ENCODE measurements around the gene ACSS2. TPM values are rescaled to one million over a fixed set of nuclear protein-coding genes. Genes with fewer than 3 reads are reported as not detected.
A peak's percentile ranks its signal among the peaks of the same experiment; 100 is the strongest.
"Not testable (repeated sequence)": the region's sequence is repeated elsewhere in the genome, so short reads cannot be mapped to it uniquely, and the experiment has no call there.

ACSS2 gene
- total RNA-seq, 1 donor from 2014 or later = 83.1 TPM

DNA sequence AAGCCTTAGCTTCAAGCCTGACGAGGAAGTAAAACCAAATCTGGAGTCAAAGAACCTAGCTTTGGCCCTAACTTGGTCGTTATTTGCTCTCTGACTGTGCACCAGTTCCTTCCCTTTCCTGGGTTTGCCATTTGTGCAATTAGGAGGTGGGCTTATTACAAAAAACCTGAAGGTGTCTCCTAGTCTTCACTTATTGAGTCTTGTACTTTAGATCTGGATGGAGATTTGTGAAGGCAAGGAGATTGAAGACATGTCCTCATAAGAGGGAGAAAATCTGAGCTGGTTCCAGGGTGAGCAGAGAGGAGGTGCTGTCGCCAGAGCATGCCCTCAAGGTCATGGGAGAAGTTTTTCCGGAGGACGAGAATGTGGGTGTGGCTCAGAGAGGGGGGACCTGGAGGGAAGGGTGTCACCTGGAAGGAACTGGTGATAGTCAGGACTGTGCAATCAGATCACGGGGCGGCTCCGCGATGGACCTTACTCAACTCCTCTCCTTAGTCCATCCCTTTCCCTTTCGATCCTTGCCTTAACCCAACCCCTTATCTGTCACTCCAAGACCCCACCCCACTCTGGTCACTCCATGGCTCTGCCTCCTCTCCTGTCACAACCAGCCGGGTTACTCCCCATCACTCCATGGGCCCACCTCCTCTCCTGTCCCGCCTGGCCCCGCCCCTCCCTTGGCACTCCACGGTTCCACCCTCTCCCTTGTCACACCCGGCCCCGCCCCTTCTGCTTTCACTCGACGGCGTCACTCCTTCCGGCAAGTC is 588 bp upstream of the ACSS2 start:
- peak; percentile 93 for ATAC-seq

DNA sequence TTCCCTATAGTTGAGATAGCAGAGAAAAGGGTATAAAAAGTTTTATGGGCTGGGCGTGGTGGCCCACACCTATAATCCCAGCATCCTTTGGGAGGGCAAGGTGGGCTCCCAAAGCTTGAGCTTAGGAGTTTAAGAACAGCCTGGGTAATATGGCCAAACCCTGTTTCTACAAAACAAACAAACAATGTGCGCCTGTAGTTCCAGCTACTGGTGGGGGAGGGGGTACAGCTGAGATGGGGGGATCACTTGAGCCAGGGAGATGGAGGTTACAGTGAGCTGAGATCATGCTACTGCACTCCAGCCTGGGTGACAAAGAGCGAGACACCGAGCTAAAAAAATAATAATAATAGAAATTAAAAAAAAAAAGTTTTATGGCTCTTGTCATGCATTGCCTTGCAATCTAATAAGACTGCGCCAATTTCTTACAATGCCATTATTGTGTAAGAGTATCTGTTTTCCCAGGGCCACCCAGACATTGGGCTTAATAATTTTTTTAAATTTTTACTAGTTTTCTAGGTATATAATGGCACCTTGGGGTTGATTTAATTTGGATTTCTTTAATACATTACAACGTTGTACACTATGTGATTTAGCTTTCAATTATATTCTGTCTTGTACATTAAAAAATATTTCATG is 3.9 kb downstream of the ACSS2 start:
- ATAC-seq = no peak

DNA sequence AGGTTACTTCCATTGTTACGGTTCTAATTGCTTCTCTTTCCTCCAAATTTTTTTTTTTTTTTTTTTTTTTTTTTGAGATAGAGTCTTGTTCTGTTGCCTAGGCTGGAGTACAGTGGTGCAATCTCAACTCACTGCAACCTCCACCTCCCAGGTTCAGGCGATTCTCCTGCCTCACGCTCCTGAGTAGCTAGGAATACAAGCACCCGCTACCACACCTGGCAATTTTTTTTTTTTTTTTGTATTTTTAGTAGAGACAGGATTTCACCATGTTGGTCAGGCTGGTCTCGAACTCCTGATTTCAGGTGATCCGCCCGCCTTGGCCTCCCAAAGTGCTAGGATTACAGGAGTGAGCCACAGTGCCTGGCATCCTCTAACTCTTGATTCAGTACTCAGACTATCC is 4.6 kb downstream of the ACSS2 start:
- not testable (repeated sequence) for ATAC-seq

DNA sequence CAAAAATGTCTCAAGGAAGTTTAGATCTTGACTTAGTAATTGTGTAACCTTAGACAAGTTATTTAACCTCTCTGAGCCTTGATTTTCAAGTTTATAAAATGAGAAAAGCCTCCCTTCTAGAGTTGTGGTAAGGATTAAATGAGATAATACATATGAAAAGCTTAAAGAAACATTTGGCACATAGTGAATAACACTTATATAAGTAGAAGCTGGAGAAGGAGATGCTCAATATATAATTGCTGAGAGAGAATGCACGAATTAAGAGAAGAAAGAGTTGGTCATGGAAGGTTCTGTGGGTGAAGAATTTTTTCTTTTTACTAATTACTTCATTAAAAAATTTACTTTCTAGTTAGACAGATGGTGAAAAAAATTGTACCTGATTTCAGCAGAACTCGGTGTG is 5.3 kb downstream of the ACSS2 start:
- no peak for ATAC-seq

DNA sequence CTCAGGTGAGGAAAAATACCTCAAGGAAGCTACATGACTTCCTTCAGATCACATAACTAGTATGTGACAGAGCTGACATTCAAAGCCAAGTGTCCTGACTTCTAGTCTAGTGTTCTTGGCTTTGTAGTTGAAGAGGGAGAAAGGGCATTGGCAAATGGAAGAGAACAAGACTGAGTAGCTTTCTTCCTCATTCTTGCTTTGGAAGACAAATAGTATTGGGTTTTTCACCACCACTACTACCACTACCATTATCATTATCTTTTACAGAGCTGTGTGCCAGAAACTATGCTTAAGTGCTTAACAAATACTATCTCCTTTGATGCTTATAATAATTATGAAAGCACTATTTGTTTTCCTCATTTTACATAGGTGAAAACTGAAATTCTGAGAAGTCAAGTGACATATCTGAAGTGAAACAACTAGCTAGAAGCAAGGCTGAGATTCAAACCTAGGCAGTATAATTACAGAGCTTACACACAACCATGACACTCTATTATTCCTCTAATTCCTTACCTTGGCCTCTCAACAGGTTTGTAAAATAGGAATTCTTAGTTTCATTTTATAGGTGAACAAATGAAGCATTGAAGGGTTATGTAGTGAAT is 6.8 kb downstream of the ACSS2 start:
- no peak for ATAC-seq

DNA sequence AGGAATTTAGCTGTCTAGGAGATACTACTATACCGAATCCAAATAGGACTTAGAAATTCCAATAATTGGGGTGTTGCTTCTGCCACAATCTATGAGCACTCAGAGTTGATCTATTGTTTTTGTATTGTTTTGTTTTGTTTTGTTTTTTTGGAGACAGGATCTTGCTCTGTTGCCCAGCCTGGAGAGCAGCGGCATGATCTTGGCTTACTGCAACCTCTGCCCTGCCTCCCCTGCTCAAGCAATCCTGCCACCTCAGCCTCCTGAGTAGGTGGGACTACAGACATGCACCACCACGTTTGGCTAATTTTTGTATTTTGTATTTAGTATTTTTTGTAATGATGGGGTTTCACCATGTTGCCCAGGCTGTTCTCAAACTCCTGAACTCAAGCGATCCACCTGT is 7.4 kb downstream of the ACSS2 start:
- no peak for ATAC-seq

DNA sequence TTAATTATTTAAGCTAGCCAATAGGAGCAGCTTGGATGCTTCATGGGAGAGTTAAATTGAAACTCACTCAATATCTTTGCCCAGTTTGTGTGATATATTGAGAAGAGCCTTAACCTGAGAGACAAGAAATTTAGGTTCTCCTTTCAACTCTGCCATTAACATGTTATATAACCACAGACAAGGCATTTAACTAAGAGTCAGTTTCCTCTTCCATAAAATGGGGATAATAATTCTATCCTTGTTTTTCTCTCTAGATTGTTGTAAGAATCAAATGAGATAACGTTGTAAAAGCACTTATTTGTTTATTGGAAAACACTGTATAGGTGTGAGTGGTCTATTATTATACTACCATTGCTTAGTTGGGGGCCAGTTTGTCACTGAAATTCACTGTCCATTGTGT is 7.8 kb downstream of the ACSS2 start:
- no peak for ATAC-seq

DNA sequence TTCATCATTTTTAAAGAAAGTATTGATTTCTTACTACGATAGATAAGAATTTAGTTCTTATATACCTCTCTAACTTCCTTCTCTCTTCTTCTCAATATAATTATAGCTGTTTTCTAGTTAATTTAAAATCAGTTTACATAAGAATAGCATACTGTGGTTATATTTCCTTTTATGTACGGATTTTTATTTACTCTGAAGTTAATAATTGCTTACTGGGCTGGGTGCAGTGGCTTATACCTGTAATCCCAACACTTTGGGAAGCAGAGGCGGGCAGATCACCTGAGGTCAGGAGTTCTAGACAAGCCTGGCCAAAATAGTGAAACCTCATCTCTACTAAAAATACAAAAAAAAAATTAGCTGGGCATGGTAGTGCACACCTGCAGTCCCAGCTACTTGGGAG is 9.7 kb downstream of the ACSS2 start:
- ATAC-seq = no peak

DNA sequence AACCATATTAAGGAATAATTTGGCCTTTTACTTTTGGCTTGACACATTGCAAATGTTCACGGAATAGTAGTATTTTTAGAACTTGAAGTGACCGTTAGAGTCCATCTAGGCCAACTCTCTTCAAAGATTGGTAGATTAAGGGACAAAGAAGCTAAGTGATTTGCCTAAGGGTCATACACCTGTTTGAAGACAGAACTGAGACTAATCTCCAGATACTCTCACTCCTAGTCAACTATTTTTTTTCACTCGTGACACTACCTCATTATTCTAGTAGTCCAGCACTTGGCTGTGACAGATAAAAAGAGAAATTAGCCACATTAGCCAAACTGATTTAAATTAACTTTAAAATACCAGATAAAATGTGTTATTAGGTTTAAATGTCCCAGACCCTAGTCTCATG is 10.6 kb downstream of the ACSS2 start:
- no peak for ATAC-seq

DNA sequence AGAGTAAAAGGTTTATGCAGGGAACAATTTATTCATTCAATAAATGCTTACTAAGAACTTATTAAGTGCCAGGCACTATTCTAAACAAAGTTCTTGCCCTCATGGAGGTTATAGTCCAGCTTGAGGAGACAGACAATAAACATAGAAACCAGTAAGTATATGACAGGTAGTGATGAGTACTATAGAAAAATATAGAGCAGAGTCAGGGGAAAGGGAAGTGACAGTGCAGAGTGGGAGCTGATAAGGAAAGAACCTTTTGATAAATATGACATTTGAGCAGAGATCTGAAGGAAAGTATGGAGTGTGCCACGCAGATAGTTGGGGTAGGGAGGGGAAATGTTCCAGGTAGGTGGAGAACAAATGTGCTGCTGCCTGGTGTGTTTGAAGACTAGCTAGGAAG is 12.1 kb downstream of the ACSS2 start:
- no peak for ATAC-seq

DNA sequence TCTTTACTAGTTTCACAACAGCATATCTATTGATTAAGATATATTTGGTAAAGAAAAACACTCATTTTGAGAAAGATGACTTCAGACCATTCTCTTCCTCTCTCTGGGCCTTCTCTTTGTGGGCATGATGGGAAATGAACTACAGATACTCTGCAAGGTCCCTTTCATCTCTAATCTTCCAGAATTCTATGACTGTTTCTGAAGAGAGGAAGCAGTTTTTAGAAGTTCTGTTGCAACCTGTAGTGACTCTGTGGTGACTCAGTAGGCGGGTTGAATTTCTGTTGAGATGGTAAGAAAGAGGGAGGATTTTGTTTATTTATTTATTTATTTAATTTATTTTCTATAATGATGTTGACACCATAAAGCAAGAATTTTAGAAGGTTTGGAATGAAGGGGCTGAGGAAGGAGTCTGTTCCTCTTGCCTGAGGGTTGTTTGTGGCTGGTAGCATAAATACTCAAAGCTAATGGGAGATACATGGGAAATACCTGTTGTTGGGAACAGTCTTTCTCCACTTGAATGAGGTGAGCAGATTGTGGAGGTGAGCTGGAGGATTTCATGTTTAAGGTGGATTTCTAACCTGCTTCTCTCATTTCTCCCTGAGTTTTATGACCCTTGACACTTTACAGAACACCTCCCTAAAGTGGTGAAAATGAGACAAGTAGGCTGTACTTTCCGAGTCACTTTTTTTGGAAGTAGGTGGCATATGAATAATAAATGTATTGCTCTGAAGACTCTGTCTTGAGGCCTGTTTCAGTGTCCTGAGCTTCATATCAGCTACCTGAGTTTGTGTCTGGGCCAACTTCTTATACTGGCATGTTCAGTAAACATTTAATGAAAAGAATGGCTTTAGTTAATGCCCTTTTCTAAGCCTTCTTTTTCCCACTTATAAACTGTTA is 15.0 kb downstream of the ACSS2 start:
- ATAC-seq = peak; percentile 89

DNA sequence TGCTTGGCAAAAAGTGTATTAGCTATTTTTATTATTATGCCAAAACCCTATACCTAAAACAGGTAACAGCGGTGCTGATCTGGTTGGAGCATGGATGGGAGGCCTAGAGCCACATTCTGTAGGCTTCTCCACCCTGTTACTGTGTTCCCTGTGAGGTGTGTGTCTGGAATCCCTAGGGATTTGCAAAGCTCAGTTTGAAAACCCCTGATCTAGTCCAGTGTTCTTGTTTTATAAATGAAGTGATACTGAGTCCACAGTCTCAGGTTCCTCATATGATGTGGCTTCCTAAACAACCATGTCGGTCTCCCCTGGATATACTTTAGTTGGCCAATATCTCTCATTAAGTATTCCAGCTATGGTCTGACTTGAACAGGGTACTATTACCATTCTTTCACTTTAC is 16.3 kb downstream of the ACSS2 start:
- no peak for ATAC-seq

DNA sequence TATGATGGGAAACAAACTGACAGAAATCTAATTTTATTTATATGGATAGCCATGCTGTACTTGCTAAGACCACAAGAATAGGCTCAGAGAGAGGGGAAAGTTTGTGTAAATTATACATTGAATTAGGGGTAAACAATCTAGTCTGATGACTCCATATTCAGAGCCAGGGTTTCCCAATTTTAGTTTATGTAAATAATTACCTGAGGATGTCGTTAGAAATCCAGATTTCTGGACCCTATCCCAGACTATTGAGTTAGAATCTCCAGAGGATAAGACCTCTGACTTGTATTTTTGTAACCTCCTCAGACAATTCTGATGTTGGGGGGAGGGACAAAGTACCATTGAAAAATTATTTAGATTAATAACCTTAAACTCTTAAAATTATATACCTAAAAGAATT is 18.3 kb downstream of the ACSS2 start:
- no peak for ATAC-seq

DNA sequence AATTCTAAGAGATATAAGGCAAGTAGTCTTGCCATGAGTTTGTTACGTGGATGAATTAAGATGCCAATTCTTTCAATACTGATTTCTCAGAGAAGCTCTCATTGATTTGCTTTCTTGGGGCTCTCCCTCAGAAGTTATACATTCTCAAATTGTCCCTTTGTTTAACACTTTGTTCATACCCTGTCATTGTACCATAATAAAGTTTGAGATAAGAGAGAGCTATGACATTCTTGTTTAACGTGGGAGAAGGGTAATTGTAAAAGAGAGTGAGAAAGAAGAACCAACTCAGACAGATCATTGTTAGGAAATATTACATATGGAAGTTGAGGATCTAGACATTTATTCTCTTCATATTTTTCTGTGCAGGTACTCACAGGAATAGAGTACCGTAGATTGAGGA is 19.1 kb downstream of the ACSS2 start:
- no peak for ATAC-seq

DNA sequence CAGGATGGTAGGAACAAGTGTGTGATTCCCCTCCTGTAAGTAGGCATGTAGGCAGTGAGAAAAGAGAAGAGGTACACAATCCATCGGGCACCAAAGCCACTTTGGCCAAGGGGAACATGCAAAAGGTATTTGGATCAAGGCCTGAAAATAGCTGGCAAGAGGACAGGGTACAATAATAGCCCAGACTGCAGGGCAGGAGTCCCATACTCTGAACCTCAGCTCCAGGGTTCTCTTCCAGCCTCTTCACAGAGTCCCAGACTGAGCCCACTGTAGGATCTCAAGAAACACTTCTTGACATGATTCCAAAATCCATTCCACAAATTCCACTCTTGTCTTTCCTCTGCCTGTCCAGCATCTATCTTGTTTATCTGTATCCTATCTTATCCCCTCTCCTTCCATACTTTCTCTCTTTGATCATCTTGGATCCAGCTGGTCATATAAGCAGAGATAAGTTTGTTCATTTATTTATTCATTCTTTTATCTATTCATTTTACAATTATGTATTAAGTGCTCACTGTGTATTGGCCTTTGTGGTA is 19.7 kb downstream of the ACSS2 start:
- ATAC-seq = no peak

DNA sequence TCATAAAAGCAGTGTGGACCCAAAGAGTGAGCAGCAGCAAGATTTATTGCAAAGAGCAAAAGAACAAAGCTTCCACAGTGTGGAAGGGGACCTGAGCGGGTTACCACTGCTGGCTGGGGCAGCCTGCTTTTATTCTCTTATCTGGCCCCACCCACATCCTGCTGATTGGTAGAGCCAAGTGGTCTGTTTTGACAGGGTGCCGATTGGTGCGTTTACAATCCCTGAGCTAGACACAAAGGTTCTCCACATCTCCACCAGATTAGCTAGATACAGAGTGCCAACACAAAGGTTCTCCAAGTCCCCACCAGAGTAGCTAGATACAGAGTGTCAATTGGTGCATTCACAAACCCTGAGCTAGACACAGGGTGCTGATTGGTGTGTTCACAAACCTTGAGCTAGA is 21.7 kb downstream of the ACSS2 start:
- ATAC-seq = not testable (repeated sequence)

DNA sequence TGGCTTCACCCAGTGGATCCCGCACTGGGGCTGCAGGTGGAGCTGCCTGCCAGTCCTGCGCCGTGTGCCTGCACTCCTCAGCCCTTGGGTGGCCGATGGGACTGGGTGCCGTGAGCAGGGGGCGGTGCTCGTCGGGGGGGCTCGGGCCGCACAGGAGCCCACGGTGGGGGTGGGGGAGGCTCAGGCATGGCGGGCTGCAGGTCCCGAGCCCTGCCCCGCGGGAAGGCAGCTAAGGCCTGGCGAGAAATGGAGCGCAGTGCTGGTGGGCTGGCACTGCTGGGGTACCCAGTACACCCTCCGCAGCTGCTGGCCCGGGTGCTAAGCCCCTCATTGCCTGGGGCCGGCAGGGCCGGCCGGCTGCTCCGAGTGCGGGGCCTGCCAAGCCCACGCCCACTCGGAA is 22.3 kb downstream of the ACSS2 start:
- not testable (repeated sequence) for ATAC-seq

DNA sequence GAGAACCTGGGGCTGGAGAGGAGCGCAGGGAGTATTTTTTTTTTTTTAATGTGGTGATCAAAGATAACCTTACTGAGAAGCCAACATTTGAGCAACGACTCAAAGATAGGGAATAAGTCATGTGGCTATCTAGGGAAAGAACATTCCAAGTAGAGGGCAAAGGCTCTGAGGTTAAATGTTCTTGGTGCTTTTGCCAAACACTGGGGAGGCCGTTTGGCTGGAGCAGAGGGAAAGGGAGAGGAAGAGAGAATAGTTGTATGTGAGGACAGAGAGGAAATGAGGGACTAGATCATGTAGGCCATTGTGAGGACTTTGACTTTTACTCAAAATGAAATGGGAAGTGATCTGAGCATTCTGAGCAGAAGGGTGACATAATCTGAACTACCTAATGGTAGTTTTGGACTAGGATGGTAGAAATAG is 27.8 kb downstream of the ACSS2 start:
- no peak for ATAC-seq

DNA sequence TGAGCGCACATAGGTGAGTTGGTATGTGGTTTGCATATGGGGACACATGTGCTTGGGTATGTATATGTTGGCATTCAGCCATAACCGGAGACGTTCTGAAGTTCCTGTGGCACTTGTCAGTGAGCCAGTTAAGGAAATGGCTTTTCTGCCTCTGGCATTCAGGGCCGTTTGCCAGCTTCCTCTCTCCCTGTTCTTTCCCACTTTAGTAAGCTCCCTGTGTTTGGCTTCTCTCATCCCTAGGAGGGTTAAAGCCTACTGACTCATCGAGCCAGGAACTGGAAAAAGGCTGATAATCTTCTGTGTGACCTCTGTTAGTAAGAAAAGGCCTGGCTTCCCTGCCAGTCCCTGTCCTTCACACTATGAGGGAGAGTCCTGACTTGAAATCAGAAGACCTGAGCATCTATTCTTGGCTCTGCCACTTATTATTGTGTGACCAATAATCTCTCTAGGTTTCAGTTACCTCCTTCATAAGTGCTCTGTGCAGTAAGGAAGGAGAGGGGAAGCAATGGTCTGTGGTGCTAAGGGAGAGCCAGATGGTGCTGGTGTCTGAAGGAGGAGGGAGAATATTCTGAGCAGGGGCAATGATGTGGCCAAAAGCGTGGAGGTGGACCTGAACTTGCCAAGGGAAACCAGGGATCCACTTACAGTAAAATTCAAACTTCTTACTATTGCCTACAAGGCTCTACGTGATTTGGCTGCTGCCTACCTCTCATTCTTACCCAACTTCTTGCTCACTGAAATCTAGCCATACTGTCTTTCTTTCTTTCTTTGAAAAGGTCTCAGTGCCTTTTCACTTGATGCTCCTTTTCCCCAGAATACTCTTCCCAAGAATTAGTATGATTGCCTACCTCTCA is 31.4 kb downstream of the ACSS2 start:
- peak; percentile 89 for ATAC-seq

DNA sequence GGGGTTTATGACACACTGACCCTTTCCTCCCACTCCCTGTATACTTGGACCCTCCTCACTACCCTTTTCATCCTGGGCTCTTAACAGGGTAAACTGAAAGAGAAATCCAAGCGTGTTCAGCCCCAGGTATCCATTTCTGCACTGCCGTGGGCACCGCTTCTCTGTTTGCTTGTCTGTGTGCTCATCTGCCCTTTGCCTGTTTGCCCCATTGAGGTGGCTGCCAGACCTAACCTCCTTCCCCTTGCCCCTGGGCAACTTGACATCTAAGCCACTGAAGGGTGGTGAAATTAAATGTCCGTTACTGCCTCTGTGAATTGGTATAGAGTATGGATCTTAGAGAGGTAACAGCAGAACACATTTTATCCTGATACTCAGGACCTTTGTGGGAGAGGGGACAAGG is 38.7 kb downstream of the ACSS2 start:
- ATAC-seq = no peak

DNA sequence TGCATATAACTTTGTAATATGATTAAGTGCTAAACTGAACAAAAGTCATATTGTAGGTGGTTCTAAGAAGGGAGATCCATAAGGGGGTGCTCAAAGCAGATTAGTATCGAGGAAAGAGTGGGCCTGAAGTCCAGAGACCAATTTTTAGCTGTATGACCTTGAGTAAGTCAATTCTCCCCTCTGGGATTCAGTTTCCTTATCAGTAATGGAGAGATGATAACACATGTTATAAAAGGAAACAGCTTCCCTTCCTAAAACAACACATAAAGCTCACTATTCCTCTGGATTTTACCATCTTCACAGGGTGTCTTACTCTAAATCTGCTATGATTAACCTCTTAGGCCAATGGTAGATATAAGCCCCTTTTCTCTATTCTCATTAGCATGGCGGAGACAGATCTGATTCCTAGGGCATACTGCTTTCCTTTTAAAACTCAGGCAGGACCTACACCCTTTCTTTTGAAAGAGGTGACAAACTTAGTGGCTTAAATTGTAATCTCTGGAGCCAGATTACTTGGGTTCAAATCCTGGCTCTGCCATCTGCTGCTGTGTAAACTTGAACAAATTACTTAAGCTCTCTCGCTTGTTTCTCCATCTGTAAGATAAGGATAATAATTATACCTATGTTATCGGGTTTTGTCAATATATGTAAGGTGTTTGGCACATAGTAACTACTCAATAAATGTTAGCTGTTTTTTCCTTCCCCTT is 39.5 kb downstream of the ACSS2 start:
- ATAC-seq = no peak
